NCI-H187 (cell line): ENCODE results near the gene ANGEL2.
"Not testable (repeated sequence)": the region's sequence is repeated elsewhere in the genome, so short reads cannot be mapped to it uniquely, and the experiment has no call there.

ENCODE experiments used
- DNase-seq, 2 experiments: peaks; one replicate each; lab custom pipeline; 2025; lab: John Stamatoyannopoulos, UW

The ANGEL2 gene

DNA sequence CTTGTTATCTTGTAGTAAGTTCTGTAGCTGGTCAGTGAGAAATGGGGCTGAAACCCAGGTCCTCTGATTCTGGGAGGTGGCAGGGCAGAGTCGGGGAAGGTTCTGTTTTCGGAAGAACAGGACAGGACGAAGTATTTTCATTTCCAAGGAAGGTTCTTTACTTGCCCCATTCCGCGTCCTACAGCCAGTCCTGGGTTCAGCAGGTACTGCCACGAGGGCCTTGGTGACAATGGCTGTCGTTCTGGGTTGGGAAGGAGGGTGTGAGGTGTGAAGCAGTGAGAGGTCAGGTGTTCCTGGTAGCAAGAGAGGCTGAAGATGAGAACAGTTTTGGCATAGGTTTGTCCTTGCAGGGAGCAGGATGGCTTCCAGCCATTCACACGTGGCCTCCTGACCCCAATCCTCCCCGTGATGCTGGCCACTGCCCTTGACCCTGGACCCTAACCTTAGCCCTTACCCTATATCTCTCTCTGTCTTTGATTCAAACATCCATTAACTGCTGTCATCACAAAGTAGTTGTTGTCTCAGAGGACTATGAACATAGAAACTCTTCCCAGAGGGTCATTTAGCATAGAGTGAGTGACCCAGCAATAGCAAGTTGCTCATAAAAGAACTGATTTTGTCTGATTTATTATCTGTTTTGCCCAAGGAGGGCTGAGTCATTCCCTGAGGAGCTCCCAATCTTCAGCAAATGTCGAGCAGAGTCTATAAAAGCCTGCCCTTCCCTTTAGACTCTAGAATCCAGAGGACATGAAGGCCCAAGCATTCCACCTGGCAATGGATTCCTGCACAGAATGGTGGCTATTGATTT lies 40.4 kb downstream of the ANGEL2 start:
- DNase-seq = no peak

DNA sequence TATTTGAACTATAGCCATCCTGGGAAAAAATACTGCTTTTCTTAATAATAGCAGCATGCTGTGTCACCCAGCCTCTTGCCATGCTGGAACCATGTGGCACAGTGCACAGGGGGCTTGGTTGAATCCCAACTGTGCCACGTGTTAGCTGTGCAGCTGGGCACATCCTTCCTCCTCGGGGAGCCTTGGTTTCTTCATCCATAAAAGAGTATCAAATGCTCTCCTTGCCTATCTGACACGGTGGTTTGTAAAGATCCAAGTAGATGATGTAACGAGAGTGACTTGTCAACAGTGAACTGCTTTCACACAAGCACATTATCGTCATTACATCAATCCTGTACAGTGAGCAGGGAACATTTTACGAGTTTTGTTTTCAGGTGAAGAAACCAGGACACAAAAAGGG lies 41.0 kb downstream of the ANGEL2 start:
- no peak for DNase-seq

- DNase-seq = no peak
Observed at GRCh38 chr1:212973899-212974298, 41.8 kb downstream of the ANGEL2 start.

DNA sequence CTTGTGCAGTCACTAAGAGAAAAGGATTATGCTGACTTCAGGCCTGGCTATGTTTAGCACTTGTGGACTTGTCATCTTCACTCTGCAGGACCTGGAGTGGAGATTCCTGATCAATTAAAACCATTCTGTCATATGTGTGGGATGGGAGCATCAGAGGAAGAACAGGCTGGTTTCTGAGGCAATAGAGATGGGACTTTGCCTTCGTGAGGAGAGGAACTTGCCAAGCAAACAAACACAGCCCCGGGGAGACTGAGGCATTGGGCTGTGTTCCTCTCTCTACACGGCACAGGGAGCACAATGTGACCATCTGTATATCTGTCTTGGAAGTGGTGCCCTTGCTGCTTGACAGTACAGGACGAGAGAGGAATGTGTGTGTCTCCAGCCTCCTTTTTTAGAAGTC lies 42.2 kb downstream of the ANGEL2 start:
- no peak for DNase-seq

DNA sequence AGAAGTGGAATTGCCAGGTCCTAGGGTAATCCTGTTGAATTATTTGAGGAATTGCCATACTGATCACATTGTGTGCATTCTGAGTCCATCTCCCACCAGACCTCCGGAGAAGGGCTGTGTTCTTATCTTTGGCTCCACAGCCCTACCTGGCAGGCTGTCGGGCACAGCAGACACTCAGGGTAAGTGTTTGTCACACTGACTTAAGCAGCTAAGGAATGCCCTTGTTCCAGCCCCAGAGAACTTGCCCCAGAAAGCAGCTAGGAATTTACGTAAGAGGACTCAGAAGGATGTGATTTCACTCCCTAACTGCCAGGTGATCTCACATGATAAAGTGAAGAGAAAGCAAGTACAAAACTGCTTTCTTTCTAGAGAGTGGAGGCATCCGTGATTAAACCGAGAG lies 44.4 kb downstream of the ANGEL2 start:
- no peak for DNase-seq

- DNase-seq = no peak
Observed at GRCh38 chr1:212970085-212970484, 45.6 kb downstream of the ANGEL2 start.

DNA sequence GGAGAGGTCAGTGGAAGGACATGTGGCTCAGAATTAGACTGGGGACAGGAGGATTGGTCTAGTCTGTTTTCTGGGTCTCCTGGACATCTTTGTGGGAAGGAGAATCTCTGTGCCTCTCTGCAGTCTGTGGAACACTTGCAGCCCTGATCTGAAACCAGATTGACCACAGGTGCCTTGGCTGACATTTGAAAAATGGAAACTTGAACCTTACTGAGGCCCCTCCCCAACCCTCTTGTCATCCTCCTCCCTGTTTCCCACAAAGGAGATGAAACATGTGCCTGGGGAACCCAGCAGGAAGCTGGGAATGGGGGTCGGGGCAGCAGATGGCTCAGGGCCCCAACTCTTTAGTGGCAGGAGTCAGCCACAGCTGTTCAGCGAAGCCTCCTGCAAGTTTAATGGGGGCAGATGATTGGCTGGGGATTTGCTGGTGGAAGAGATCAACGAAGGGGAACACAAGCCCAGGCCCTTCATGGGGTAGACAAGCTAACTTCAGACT lies 47.3 kb downstream of the ANGEL2 start:
- DNase-seq = no peak

DNA sequence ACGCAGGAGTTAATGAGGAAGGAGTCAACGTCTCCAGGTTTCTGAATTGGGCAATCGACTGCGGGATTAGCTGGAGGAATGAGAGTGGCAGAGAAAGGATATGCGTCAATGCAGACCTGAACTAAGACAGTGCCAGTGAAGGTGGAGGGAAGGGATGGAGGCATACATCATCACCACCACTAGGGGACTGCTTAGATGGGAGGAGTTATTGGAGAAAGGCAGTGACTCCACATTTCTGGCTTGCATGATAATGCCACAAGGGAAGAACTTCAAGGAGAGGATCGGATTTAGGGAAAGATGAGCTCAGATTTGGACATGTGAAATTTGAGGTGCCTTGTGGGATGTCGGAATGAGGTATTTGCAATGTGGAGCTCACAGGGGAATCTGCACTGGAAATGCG lies 47.9 kb downstream of the ANGEL2 start:
- DNase-seq = no peak

DNA sequence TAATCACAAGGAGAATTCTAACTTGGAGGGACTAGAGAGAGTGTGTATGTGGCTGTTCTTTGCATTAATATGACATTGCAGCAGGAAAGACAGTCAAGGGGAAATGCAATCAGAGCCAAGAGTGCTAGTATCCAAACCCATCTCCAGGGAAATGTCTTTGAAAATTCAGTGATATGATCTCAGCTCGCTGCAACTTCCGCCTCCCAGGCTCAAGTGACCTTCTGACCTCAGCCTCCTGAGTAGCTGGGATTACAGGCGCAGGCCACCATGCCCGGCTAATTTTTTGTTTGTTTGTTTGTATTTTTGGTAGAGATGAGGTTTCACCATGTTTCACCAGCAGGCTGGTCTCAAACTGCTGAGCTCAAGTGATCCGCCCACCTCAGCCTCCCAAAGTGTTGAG lies 49.1 kb downstream of the ANGEL2 start:
- no peak for DNase-seq

GRCh38 chr1:212964993-212965392 lies 50.7 kb downstream of the ANGEL2 start:
- DNase-seq = not testable (repeated sequence)

DNA sequence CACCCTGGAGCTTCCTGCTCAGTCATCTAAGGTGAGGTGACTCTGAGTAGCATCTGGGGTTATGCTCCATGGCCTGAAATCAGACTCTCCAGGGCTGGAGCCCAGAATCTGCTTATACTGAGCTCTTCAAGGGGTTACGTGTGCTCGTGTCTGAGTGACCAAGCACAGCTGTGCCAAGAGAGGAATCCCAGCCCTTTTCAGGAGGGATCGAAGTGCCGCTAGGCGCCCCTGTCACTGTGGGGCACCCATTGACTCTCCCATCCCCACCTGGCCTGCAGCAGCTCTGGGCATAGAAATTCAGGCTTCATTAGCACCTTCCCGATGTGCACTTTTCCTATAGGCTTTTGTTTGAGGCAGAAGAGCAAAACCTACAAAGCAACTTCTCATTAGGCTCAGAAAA lies 51.6 kb downstream of the ANGEL2 start:
- no peak for DNase-seq

DNA sequence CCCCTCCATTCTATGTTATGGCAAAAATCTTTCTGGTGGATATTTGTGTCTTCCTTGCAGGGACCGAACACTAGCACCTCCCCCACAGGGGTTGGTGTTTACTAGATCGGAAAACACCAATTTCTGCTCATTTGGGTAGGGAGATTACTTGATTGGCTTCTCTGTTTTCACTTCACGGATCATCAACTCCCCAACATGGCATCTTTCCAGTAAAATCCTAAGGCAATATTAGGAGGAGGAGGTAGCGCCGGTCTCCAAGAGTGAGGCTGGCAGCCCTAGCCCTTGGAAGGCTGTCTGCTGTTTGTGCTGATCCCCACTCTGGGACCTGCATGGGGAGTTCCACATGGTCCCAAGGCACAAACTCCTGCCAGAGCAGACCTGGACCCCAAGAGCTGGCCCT lies 53.2 kb downstream of the ANGEL2 start:
- no peak for DNase-seq

- no peak for DNase-seq
Observed at GRCh38 chr1:212960932-212961331, 54.7 kb downstream of the ANGEL2 start.

DNA sequence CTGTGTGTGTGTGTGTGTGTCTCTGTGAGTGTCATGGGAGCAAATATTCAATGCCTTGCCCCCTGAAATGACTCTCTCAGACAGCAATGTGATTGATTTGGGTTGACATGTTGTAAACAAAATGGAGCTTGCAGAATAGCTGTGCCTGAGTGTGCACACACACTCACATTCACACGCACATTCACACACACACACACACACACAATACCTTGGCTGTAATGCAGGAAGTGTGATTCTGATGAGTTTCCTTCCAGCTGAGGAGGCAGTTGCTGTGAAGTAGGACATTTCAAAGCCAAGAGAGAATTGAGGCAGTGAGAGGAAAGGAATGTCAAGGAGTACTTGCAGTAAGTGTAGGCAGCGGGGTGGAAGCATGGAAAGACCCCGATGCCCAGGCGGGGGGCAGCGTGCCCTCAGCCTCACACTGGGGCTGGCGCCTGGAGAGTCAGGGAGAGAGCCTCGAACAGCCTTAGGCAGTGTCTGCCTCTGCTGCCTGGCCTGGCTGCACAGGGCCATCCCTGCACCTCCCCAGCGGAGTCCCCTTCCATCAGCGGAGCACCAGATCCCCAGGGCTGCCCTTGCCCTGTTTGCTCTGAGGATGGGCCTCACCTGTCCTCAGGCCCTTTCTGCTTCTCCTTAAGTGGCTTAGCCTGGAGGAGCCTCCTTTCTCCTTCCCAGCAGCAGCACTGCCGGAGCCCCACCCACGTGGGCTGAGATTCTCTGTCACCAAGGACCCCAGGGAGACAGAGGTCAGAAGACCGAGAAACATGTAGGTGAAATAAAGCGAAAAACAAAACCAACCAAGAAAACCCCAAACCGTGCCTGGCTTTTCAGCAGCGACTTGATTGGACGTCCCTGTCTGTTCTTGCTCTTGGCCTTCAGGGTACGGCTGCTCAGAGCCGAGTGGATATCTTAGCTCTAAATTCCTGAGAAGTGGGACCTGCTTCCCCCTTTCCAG lies 56.1 kb downstream of the ANGEL2 start:
- DNase-seq = no peak

DNA sequence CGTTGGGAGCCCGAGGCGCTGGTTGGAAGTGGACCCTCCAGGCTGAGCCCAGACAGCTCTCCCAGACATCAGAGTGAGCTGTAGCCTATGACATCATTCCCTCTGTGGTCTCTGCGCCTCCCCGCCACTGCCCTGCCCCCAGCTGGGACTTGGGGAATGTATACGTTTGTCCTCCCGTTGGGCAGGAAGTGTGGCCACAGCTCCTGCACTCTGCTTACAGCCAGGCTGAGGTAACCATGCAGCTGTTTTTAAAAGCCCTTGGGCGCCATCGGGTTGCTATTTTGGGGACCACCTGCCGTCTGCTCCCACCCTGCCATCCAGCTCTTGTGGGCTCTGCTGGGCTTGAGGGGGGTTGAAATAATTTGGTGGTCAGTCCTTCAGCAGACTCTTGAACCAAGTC lies 57.5 kb downstream of the ANGEL2 start:
- no peak for DNase-seq

DNA sequence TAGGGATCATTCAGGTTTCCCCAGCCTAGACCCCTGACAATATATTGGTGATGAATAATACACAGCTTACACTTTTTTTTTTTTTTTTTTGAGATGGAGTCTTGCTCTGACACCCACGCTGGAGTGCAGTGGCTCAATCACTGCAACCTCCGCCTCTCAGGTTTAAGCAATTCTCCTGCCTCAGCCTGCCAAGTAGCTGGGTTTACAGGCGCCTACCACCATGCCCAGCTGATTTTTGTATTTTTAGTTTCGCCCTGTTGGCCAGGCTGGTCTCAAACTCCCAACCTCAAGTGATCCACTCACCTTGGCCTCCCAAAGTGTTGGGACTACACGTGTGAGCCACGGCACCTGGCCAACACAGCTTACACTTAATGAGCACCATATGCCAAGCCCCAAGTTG lies 58.1 kb downstream of the ANGEL2 start:
- DNase-seq = no peak

GRCh38 chr1:212955961-212956620 lies 59.6 kb downstream of the ANGEL2 start:
- no peak for DNase-seq

GRCh38 chr1:212955098-212955497 lies 60.6 kb downstream of the ANGEL2 start:
- no peak for DNase-seq

- no peak for DNase-seq
Observed at GRCh38 chr1:212954514-212954913, 61.2 kb downstream of the ANGEL2 start.

- no peak for DNase-seq
Observed at GRCh38 chr1:212953321-212953720, 62.3 kb downstream of the ANGEL2 start.

- no peak for DNase-seq
Observed at GRCh38 chr1:212952641-212952976, 63.1 kb downstream of the ANGEL2 start.

- no peak for DNase-seq
Observed at GRCh38 chr1:212951947-212952640, 63.6 kb downstream of the ANGEL2 start.
